HepG2 (cell line): ENCODE data around the gene THRA. TPM values are rescaled to one million over a fixed set of nuclear protein-coding genes. Genes with fewer than 3 reads are reported as not detected.
A peak's percentile ranks its signal among the peaks of the same experiment; 100 is the strongest.

Source experiments
- ATF1 ChIP-seq: IDR thresholded peaks from 2 replicates; pipeline ENCODE4 v1.6.1; 2016; ENCODE audit warnings: mild to moderate bottlenecking, control low read depth
- HNF4A ChIP-seq: sonication (generic); formaldehyde crosslinking; IDR thresholded peaks from 2 replicates; pipeline ENCODE4 v1.4.0; 2020; ENCODE audit warnings: missing genetic modification reagents
- HOXA7 ChIP-seq: sonication (generic); formaldehyde crosslinking; IDR thresholded peaks from 2 replicates; pipeline ENCODE4 v1.8.1; 2022; ENCODE audit warnings: mild to moderate bottlenecking, missing genetic modification reagents, moderate library complexity
- KMT2B ChIP-seq: IDR thresholded peaks from 2 replicates; pipeline ENCODE4 v1.6.1; 2016; ENCODE audit warnings: missing genetic modification reagents, missing compliant biosample characterization
- NBN ChIP-seq: fragments of 450-650 bp; conservative IDR thresholded peaks from 2 replicates; pipeline ENCODE4 v1.6.1; 2017
- NKX3-1 ChIP-seq: sonication (generic); formaldehyde crosslinking; IDR thresholded peaks from 2 replicates; pipeline ENCODE4 v1.5.0; 2020; ENCODE audit warnings: missing genetic modification reagents
- RBM22 ChIP-seq: fragments of 200-400 bp; formaldehyde crosslinking; optimal IDR thresholded peaks from 2 replicates; pipeline ENCODE3; 2017; ENCODE audit warnings: mild to moderate bottlenecking, low read length, moderate library complexity
- TOPORS ChIP-seq: sonication (generic); formaldehyde crosslinking; IDR thresholded peaks from 2 replicates; pipeline ENCODE4 v1.8.0; 2023; ENCODE audit warnings: mild to moderate bottlenecking, missing genetic modification reagents
- ZNF75D ChIP-seq: sonication (generic); formaldehyde crosslinking; IDR thresholded peaks from 2 replicates; pipeline ENCODE4 v1.8.1; 2023; ENCODE audit warnings: missing genetic modification reagents, mild to moderate bottlenecking, borderline replicate concordance
- polyA plus RNA-seq, 8 experiments: library from polyadenylated mRNA; depleted of rRNA in 3 of 8; stranded (reverse) in 7 of 8; unstranded in 1 of 8; fragments of >200 nt; fragmentation: Illumina TruSeq in 4 of 8; extraction: Trizol in 4 of 8; gene quantifications; 2 replicates each; pipeline versions ENCODE4 v1.2.1 to v1.2.3, GENCODE V29; 2011 to 2016; ENCODE audit warnings: low read depth in 4 of 8, missing spikeins in 1 of 8, mixed read lengths in 1 of 8; ENCODE audit not compliant: insufficient read depth in 1 of 8
- total RNA-seq, 5 experiments: library from RNA; depleted of rRNA; stranded (reverse); fragments of >200 nt; fragmentation: Illumina TruSeq; extraction: Trizol; gene quantifications; 2 replicates each; pipeline ENCODE4 v1.2.3, GENCODE V29; 2016; ENCODE audit warnings: low read depth in 1 of 5
- TF ChIP-seq, protein P1 (sequence below): sonication (generic); formaldehyde crosslinking; IDR thresholded peaks from 2 replicates; pipeline ENCODE4 v1.9.0; 2021; ENCODE audit warnings: missing genetic modification reagents, borderline replicate concordance
- TF ChIP-seq, protein P2 (sequence below): sonication (generic); formaldehyde crosslinking; IDR thresholded peaks from 2 replicates; pipeline ENCODE4 v1.8.1; 2022; ENCODE audit warnings: mild to moderate bottlenecking, missing genetic modification reagents
- TF ChIP-seq, protein P3 (sequence below), 2 experiments: sonication (generic) in 1 of 2; formaldehyde crosslinking in 1 of 2; IDR thresholded peaks; 2 replicates each; pipeline versions ENCODE4 v1.4.0 to v1.6.1; 2018 to 2020; ENCODE audit warnings: missing genetic modification reagents in 2 of 2, borderline replicate concordance in 1 of 2, low read depth in 1 of 2, mild to moderate bottlenecking in 1 of 2, missing biosample characterization in 1 of 2
- TF ChIP-seq, protein P4 (sequence below): sonication (generic); formaldehyde crosslinking; IDR thresholded peaks from 2 replicates; pipeline ENCODE4 v1.4.0; 2020; ENCODE audit warnings: missing genetic modification reagents
- TF ChIP-seq, protein P5 (sequence below): sonication (generic); formaldehyde crosslinking; IDR thresholded peaks from 2 replicates; pipeline ENCODE4 v1.4.0; 2020; ENCODE audit warnings: mild to moderate bottlenecking, missing genetic modification reagents

The THRA gene
- total and polyA plus RNA-seq, 2 of the 13 experiments (the other 11 are each of a cell fraction or from before 2014, with no cell fraction given) = 8.0 to 9.9 TPM

DNA sequence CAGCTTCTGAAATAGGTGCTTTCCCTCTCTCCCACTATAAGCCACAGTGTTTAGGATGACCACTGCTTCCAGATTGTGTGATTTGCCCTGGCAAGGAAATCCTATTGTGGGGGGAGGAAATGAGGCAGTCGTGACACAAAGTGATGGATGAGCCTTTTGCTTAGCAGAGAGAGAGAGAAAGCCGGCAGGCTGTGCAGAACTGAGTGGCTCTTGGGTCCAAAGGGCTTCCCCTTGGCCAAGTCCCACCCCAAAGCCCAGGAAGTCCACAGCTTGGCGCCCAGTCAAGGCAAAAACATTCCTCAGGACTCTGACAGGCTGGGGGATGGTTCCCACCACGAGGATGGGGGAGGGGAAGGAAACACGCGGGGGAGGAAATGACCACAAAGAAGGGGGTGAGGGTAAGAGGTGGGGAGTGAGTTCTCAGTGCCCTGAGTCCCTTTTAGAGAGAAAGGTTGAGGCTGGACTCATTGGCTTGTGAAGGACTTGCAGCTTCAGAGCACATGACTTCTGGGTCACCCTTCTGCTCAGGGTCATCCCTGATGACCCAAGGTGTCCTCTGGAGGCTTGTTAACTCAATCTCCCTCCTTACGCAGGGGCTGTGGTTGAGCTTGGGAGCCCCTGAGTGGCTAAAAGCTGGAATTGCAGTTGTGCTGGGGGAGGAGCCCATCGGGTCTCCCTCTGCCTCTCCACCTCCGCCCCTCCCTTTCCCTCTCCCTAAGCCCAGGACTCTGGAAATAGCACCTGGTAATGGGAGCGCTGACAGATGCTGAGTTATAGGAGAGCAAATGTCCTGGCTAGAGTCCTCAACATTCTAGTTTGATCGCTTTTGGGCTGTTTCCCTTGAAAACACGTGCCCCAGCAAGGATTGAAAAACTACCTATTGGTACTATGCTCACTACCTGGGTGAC lies 48.7 kb downstream of the THRA start (continued):
- TF ChIP-seq, protein P1, sequence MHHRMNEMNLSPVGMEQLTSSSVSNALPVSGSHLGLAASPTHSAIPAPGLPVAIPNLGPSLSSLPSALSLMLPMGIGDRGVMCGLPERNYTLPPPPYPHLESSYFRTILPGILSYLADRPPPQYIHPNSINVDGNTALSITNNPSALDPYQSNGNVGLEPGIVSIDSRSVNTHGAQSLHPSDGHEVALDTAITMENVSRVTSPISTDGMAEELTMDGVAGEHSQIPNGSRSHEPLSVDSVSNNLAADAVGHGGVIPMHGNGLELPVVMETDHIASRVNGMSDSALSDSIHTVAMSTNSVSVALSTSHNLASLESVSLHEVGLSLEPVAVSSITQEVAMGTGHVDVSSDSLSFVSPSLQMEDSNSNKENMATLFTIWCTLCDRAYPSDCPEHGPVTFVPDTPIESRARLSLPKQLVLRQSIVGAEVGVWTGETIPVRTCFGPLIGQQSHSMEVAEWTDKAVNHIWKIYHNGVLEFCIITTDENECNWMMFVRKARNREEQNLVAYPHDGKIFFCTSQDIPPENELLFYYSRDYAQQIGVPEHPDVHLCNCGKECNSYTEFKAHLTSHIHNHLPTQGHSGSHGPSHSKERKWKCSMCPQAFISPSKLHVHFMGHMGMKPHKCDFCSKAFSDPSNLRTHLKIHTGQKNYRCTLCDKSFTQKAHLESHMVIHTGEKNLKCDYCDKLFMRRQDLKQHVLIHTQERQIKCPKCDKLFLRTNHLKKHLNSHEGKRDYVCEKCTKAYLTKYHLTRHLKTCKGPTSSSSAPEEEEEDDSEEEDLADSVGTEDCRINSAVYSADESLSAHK (CRISPR knock-in tag) = no peak
- TF ChIP-seq KMT2B (CRISPR knock-in tag) (peak; percentile 72; the same call in 1 of the 2 replicates), HOXA7 (CRISPR knock-in tag) (no peak), ZNF75D (CRISPR knock-in tag) (no peak), NBN (no peak), ATF1 (CRISPR knock-in tag) (peak; percentile 57; the same call in 1 of the 2 replicates), HNF4A (peak; percentile 92), TOPORS (CRISPR knock-in tag) (no peak), NKX3-1 (CRISPR knock-in tag) (peak; percentile 2; the same call in 1 of the 2 replicates), RBM22 (peak; percentile 23)
- TF ChIP-seq, protein P2, sequence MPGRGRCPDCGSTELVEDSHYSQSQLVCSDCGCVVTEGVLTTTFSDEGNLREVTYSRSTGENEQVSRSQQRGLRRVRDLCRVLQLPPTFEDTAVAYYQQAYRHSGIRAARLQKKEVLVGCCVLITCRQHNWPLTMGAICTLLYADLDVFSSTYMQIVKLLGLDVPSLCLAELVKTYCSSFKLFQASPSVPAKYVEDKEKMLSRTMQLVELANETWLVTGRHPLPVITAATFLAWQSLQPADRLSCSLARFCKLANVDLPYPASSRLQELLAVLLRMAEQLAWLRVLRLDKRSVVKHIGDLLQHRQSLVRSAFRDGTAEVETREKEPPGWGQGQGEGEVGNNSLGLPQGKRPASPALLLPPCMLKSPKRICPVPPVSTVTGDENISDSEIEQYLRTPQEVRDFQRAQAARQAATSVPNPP (CRISPR knock-in tag) = no peak
- TF ChIP-seq, protein P3, sequence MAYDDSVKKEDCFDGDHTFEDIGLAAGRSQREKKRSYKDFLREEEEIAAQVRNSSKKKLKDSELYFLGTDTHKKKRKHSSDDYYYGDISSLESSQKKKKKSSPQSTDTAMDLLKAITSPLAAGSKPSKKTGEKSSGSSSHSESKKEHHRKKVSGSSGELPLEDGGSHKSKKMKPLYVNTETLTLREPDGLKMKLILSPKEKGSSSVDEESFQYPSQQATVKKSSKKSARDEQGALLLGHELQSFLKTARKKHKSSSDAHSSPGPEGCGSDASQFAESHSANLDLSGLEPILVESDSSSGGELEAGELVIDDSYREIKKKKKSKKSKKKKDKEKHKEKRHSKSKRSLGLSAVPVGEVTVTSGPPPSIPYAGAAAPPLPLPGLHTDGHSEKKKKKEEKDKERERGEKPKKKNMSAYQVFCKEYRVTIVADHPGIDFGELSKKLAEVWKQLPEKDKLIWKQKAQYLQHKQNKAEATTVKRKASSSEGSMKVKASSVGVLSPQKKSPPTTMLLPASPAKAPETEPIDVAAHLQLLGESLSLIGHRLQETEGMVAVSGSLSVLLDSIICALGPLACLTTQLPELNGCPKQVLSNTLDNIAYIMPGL (CRISPR knock-in tag; IDR thresholded peaks at IDR 0.05; ENCODE audit: borderline replicate concordance in 1 of 2, low read depth in 1 of 2) = peak; percentile 83 to 94
- TF ChIP-seq, protein P4, sequence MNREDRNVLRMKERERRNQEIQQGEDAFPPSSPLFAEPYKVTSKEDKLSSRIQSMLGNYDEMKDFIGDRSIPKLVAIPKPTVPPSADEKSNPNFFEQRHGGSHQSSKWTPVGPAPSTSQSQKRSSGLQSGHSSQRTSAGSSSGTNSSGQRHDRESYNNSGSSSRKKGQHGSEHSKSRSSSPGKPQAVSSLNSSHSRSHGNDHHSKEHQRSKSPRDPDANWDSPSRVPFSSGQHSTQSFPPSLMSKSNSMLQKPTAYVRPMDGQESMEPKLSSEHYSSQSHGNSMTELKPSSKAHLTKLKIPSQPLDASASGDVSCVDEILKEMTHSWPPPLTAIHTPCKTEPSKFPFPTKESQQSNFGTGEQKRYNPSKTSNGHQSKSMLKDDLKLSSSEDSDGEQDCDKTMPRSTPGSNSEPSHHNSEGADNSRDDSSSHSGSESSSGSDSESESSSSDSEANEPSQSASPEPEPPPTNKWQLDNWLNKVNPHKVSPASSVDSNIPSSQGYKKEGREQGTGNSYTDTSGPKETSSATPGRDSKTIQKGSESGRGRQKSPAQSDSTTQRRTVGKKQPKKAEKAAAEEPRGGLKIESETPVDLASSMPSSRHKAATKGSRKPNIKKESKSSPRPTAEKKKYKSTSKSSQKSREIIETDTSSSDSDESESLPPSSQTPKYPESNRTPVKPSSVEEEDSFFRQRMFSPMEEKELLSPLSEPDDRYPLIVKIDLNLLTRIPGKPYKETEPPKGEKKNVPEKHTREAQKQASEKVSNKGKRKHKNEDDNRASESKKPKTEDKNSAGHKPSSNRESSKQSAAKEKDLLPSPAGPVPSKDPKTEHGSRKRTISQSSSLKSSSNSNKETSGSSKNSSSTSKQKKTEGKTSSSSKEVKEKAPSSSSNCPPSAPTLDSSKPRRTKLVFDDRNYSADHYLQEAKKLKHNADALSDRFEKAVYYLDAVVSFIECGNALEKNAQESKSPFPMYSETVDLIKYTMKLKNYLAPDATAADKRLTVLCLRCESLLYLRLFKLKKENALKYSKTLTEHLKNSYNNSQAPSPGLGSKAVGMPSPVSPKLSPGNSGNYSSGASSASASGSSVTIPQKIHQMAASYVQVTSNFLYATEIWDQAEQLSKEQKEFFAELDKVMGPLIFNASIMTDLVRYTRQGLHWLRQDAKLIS (CRISPR knock-in tag) = no peak; the same call in 1 of the 2 replicates
- TF ChIP-seq, protein P5, sequence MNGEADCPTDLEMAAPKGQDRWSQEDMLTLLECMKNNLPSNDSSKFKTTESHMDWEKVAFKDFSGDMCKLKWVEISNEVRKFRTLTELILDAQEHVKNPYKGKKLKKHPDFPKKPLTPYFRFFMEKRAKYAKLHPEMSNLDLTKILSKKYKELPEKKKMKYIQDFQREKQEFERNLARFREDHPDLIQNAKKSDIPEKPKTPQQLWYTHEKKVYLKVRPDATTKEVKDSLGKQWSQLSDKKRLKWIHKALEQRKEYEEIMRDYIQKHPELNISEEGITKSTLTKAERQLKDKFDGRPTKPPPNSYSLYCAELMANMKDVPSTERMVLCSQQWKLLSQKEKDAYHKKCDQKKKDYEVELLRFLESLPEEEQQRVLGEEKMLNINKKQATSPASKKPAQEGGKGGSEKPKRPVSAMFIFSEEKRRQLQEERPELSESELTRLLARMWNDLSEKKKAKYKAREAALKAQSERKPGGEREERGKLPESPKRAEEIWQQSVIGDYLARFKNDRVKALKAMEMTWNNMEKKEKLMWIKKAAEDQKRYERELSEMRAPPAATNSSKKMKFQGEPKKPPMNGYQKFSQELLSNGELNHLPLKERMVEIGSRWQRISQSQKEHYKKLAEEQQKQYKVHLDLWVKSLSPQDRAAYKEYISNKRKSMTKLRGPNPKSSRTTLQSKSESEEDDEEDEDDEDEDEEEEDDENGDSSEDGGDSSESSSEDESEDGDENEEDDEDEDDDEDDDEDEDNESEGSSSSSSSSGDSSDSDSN (CRISPR knock-in tag) = peak; percentile 73; the same call in 1 of the 2 replicates
